MM.1S (cell line): ENCODE data around the gene RAB20.
"Not testable (repeated sequence)": the region's sequence is repeated elsewhere in the genome, so short reads cannot be mapped to it uniquely, and the experiment has no call there.

Experiments
- DNase-seq: peaks from one replicate; pipeline ENCODE4 v3.0.0-alpha.2; 2015
- H2AFZ ChIP-seq: fragments of 300-600 bp; sonication (generic); 2 replicates; pipeline ENCODE4 v1.6.0; 2016; ENCODE audit warnings: antibody characterized with exemption, low read length
- H3F3A ChIP-seq: fragments of 300-600 bp; sonication (generic); 2 replicates; pipeline ENCODE4 v1.6.1; 2016; ENCODE audit warnings: mild to moderate bottlenecking, antibody characterized with exemption, low read length, moderate library complexity, mixed read lengths; ENCODE audit not compliant: insufficient read depth
- H3K27ac ChIP-seq: fragments of 300-600 bp; sonication (generic); 2 replicates; pipeline ENCODE4 v1.5.1; 2016; ENCODE audit warnings: mild to moderate bottlenecking, low read length
- H3K27me3 ChIP-seq: fragments of 300-600 bp; sonication (generic); replicated peaks from 2 replicates; pipeline ENCODE4 v1.6.0; 2016; ENCODE audit warnings: low read length; ENCODE audit not compliant: insufficient read depth
- H3K36me3 ChIP-seq: fragments of 300-600 bp; sonication (generic); replicated peaks from 2 replicates; pipeline ENCODE4 v1.6.1; 2016; ENCODE audit warnings: mild to moderate bottlenecking, low read length, mixed read lengths; ENCODE audit not compliant: insufficient read depth
- H3K4me1 ChIP-seq: fragments of 300-600 bp; sonication (generic); 2 replicates; pipeline ENCODE4 v1.6.1; 2016; ENCODE audit warnings: low read length, mixed read lengths
- H3K4me2 ChIP-seq: fragments of 300-600 bp; sonication (generic); 2 replicates; pipeline ENCODE4 v1.6.0; 2016; ENCODE audit warnings: low read depth, low read length
- H3K4me3 ChIP-seq: fragments of 300-600 bp; sonication (generic); 2 replicates; pipeline ENCODE4 v1.5.1; 2016; ENCODE audit warnings: low read length, mixed read lengths
- H3K79me2 ChIP-seq: fragments of 300-600 bp; sonication (generic); 2 replicates; pipeline ENCODE4 v1.6.1; 2016; ENCODE audit warnings: mixed run types, low read length, mixed read lengths
- H3K9ac ChIP-seq: fragments of 300-600 bp; sonication (generic); 2 replicates; pipeline ENCODE4 v1.6.1; 2016; ENCODE audit warnings: low read length, mixed read lengths
- H3K9me2 ChIP-seq: fragments of 300-600 bp; sonication (generic); replicated peaks from 2 replicates; pipeline ENCODE4 v1.6.1; 2016; ENCODE audit warnings: mild to moderate bottlenecking, low read length, mixed read lengths; ENCODE audit not compliant: insufficient read depth
- H3K9me3 ChIP-seq: fragments of 300-600 bp; sonication (generic); replicated peaks from 2 replicates; pipeline ENCODE4 v1.6.1; 2016; ENCODE audit warnings: mild to moderate bottlenecking, low read length, mixed read lengths; ENCODE audit not compliant: insufficient read depth
- H4K20me1 ChIP-seq: fragments of 300-600 bp; sonication (generic); 2 replicates; pipeline ENCODE4 v1.6.1; 2016; ENCODE audit warnings: mild to moderate bottlenecking, low read length, moderate library complexity, mixed read lengths; ENCODE audit not compliant: insufficient read depth
- EZH2 ChIP-seq: fragments of 300-600 bp; sonication (generic); optimal IDR thresholded peaks from 2 replicates; pipeline ENCODE3; 2017; ENCODE audit warnings: low read depth, mild to moderate bottlenecking, antibody characterized with exemption, low read length, mixed read lengths
- EZH2phosphoT487 ChIP-seq: fragments of 300-600 bp; sonication (generic); IDR thresholded peaks from 2 replicates; pipeline ENCODE4 v1.6.1; 2018; ENCODE audit warnings: antibody characterized with exemption, low read length
- TF ChIP-seq, protein P1 (sequence below): fragments of 300-600 bp; sonication (generic); IDR thresholded peaks from 2 replicates; pipeline ENCODE4 v1.5.1; 2016; ENCODE audit warnings: antibody characterized with exemption, low read length, mixed read lengths

The RAB20 gene

DNA sequence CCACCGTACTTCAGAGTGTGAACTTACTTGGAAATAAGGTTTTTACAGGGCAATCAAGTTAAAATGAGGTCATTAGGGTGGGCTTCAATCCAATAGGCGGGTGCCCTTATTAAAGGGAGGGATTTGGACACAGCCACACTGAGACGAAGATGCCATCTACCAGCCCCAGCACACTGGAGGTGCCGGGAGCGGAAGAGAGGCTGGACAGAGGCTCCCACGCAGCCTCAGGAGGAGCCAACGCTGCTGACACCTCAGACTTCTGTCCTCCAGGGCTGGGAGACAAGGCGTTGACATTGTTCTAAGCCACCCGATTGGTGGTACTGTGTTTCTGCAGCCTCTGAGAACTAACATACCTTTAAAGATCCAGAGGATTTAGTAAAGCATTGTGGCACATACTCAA is 12.6 kb upstream of the RAB20 start:
- no peak overlapping the region for H2AFZ ChIP-seq
- no peak for TF ChIP-seq EZH2
- no peaks in the 10 kb centered on the region for H3K9me2 ChIP-seq
- no peaks in the 10 kb centered on the region for H4K20me1 ChIP-seq
- H3F3A ChIP-seq = no peaks in the 10 kb centered on the region; the same call in 1 of the 2 replicates
- no peak overlapping the region for H3K9ac ChIP-seq
- no peaks in the 10 kb centered on the region for H3K36me3 ChIP-seq
- no peak overlapping the region for H3K4me3 ChIP-seq
- no peak overlapping the region for H3K27ac ChIP-seq
- no peaks in the 10 kb centered on the region for H3K4me1 ChIP-seq
- no peaks in the 10 kb centered on the region for H3K27me3 ChIP-seq
- no peaks in the 10 kb centered on the region for H3K79me2 ChIP-seq
- no peak overlapping the region for H3K4me2 ChIP-seq
- no peak for DNase-seq
- no peaks in the 10 kb centered on the region for H3K9me3 ChIP-seq

DNA sequence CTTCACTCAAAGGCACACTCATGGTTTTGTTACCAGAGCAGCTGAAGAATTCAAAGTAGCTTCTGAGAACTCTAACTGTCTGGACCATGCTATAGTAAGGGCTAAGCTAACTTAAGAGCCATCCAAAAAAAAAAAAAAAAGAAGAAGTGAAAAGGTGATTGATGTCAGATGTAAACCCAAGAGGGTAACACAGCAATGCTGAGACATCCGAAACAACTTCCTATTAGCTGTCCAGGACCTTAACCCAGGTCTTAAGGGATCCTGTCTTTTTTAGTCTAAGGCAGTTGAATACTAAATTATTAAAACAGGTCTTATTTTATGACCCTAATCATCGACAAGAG is 11.2 kb upstream of the RAB20 start:
- no peaks in the 10 kb centered on the region for H3K9me3 ChIP-seq
- H3K27me3 ChIP-seq = no peaks in the 10 kb centered on the region
- H3K4me3 ChIP-seq = no peak overlapping the region
- H3K79me2 ChIP-seq = no peaks in the 10 kb centered on the region
- H2AFZ ChIP-seq = no peak overlapping the region
- H3K27ac ChIP-seq = no peak overlapping the region
- TF ChIP-seq, protein P1, sequence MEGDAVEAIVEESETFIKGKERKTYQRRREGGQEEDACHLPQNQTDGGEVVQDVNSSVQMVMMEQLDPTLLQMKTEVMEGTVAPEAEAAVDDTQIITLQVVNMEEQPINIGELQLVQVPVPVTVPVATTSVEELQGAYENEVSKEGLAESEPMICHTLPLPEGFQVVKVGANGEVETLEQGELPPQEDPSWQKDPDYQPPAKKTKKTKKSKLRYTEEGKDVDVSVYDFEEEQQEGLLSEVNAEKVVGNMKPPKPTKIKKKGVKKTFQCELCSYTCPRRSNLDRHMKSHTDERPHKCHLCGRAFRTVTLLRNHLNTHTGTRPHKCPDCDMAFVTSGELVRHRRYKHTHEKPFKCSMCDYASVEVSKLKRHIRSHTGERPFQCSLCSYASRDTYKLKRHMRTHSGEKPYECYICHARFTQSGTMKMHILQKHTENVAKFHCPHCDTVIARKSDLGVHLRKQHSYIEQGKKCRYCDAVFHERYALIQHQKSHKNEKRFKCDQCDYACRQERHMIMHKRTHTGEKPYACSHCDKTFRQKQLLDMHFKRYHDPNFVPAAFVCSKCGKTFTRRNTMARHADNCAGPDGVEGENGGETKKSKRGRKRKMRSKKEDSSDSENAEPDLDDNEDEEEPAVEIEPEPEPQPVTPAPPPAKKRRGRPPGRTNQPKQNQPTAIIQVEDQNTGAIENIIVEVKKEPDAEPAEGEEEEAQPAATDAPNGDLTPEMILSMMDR = no peak
- TF ChIP-seq EZH2 = no peak
- no peak for TF ChIP-seq EZH2phosphoT487
- DNase-seq = no peak
- no peak overlapping the region for H3K4me2 ChIP-seq
- no peaks in the 10 kb centered on the region; the same call in 1 of the 2 replicates for H3F3A ChIP-seq
- no peak overlapping the region for H3K9ac ChIP-seq
- no peaks in the 10 kb centered on the region for H3K36me3 ChIP-seq
- no peaks in the 10 kb centered on the region for H4K20me1 ChIP-seq
- H3K9me2 ChIP-seq = no peaks in the 10 kb centered on the region
- H3K4me1 ChIP-seq = no peaks in the 10 kb centered on the region

DNA sequence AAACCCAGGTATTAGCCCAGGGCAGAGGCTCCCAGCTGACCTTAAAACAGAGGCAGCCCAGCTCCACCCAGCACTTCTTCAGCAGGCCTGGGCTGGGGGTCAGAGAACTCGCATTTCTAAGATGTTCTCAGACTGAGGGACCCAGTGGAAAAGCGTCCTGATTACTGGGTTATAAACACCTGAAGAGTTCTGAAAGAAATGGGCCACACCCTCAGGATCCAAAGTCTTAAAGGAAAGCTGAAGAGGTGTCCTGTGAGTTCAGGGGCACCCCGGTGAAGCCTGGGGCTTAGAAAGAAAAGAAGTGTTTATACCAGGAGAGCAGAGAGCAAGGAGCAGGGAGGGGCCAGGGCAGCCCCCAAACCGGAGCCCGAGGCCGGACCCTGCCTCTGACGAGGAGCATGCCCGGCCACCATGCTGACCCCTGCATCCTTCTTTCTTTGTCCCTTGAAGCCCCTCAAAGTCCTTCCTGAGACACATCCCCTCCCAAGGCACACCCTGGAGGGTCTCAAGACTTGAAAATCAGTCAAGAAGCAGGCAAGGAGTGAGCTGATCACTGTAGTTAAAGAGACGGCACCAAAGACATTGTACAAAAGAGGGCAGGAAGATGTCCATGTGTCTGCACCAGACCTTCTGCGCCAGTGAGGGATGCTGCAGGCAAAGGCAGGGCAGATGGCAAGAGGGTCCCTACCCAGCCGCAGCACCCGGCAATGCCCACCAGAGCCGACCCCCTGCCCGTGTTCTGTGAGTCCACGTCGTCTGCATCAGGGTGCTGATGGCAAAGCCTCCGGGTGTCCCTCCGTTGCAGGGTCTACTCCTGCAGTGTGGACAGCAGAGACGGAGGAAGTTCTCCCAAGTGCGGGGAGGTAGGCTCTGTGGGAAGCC is 10.6 kb upstream of the RAB20 start:
- H3K79me2 ChIP-seq = no peaks in the 10 kb centered on the region
- H3K9ac ChIP-seq = no peak overlapping the region
- H3K9me2 ChIP-seq = no peaks in the 10 kb centered on the region
- no peak overlapping the region for H3K4me2 ChIP-seq
- H3F3A ChIP-seq = no peaks in the 10 kb centered on the region; the same call in 1 of the 2 replicates
- H3K36me3 ChIP-seq = no peaks in the 10 kb centered on the region
- no peak for TF ChIP-seq EZH2phosphoT487
- TF ChIP-seq, protein P1 = no peak
- no peak for TF ChIP-seq EZH2
- H3K27ac ChIP-seq = no peak overlapping the region
- DNase-seq = no peak
- H3K9me3 ChIP-seq = no peaks in the 10 kb centered on the region
- no peaks in the 10 kb centered on the region for H4K20me1 ChIP-seq
- H3K4me1 ChIP-seq = no peaks in the 10 kb centered on the region
- no peaks in the 10 kb centered on the region for H3K27me3 ChIP-seq
- H3K4me3 ChIP-seq = no peak overlapping the region
- H2AFZ ChIP-seq = no peak overlapping the region

DNA sequence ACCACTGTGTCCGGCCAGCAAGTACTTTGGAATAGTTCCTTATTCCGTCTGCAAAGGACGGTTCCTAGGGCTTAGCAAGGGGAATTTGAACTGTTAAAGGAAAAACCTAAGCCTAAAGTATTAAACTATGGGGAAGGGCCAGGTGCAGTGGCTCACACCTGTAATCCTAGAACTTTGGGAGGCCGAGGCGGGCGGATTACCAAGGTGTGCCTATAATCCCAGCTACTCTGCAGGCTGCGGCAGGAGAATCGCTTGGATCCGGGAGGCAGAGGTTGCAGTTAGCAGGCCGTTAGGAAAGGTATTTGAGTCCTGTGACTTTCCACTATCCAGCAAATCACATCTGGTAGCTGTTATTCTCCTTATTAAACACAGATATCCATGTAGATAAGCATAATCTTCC is 9.4 kb upstream of the RAB20 start:
- Histone ChIP-seq H3K79me2 (no peaks in the 10 kb centered on the region), H3K36me3 (no peaks in the 10 kb centered on the region), H3K4me2 (no peak overlapping the region), H2AFZ (no peak overlapping the region), H3K4me3 (no peak overlapping the region), H3K9me3 (no peaks in the 10 kb centered on the region), H3K9me2 (no peaks in the 10 kb centered on the region), H3K4me1 (no peaks in the 10 kb centered on the region), H3K9ac (no peak overlapping the region), H3K27me3 (no peaks in the 10 kb centered on the region), H4K20me1 (no peaks in the 10 kb centered on the region), H3K27ac (no peak overlapping the region), H3F3A (no peaks in the 10 kb centered on the region)
- no peak for DNase-seq
- TF ChIP-seq EZH2phosphoT487 = no peak
- TF ChIP-seq EZH2 = no peak

DNA sequence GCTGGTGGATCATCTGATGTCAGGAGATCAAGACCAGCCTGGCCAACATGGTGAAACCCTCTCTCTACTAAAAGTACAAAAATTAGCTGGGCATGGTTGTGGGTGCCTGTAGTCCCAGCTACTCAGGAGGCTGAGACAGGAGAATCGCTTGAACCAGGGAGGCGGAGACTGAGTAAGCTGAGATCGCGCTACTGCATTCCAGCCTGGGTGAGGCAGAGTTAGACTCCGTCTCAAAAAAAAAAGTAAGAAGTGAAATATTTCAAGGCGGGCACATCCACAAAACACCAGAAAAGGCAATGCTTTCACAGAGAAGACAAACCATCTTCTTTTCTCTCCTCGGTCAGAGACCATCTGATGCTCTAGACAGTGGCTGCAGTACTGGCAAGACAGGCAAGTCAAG is 8.4 kb upstream of the RAB20 start:
- not testable (repeated sequence) for DNase-seq, H3K36me3 ChIP-seq, H3K79me2 ChIP-seq, H2AFZ ChIP-seq, H3K9me3 ChIP-seq, H3F3A ChIP-seq, H3K27me3 ChIP-seq, H4K20me1 ChIP-seq, H3K4me3 ChIP-seq, H3K4me1 ChIP-seq, H3K9ac ChIP-seq, H3K9me2 ChIP-seq, H3K4me2 ChIP-seq, H3K27ac ChIP-seq
